IMR-90 (cell line): Measurements from ENCODE around the gene AKAP6. TPM values are rescaled to one million over a fixed set of nuclear protein-coding genes. Genes with fewer than 3 reads are reported as not detected.

ENCODE experiments used
- ATAC-seq: fragments of 200-7000 bp; cut with Tn5 transposase; 2 replicates; pipeline ENCODE4 v1.9.1; 2020; ENCODE audit warnings: low read depth, mild to moderate bottlenecking, moderate library complexity
- BruUV-seq: library from RNA; stranded (reverse); fragments of 400-500 nt; replicated peaks from 2 replicates; lab custom pipeline; 2021; lab: Mats Ljungman, UMichigan
- CTCF ChIA-PET: fragments of 300-600 bp; formaldehyde crosslinking; extraction: SDS; loops from one replicate; lab custom pipeline; 2021; ENCODE audit warnings: antibody characterized with exemption; lab: Yijun Ruan, JAX
- POLR2A ChIA-PET: fragments of 300-600 bp; sonication (Branson Sonifier 250); formaldehyde crosslinking; loops from one replicate; lab custom pipeline; 2022; ENCODE audit warnings: antibody characterized with exemption; ENCODE audit not compliant: unreplicated experiment; lab: Charles Lee
- DNase-seq: peaks from one replicate; pipeline ENCODE4 v3.0.0; 2013
- H2AFZ ChIP-seq: replicated peaks from 2 replicates; pipeline ENCODE3; 2013; ENCODE audit warnings: low read length, mild to moderate bottlenecking; ENCODE audit not compliant: poor library complexity
- H2AK5ac ChIP-seq: 2 replicates; pipeline ENCODE4 v1.6.1; 2013; ENCODE audit warnings: low read depth, low read length, inconsistent platforms
- H2AK9ac ChIP-seq: replicated peaks from 2 replicates; pipeline ENCODE3; 2013; ENCODE audit warnings: mild to moderate bottlenecking, low read depth, low read length, moderate library complexity; ENCODE audit not compliant: poor library complexity
- H2BK120ac ChIP-seq: 2 replicates; pipeline ENCODE4 v1.6.1; 2013; ENCODE audit warnings: low read depth, low read length, inconsistent platforms
- H2BK15ac ChIP-seq: 3 replicates; pipeline ENCODE4 v1.6.1; 2013; ENCODE audit warnings: low read depth, low read length, inconsistent platforms
- H2BK20ac ChIP-seq: 2 replicates; pipeline ENCODE4 v1.6.1; 2013; ENCODE audit warnings: low read depth, mild to moderate bottlenecking, inconsistent platforms, low read length, moderate library complexity
- H2BK5ac ChIP-seq: 2 replicates; pipeline ENCODE4 v1.6.1; 2013; ENCODE audit warnings: mild to moderate bottlenecking, low read depth, low read length, inconsistent platforms; ENCODE audit not compliant: poor library complexity, severe bottlenecking
- H3K14ac ChIP-seq: replicated peaks from 2 replicates; pipeline ENCODE4 v1.6.1; 2013; ENCODE audit warnings: low read depth, low read length, inconsistent platforms
- H3K18ac ChIP-seq: 2 replicates; pipeline ENCODE4 v1.6.1; 2013; ENCODE audit warnings: low read depth, low read length, control low read depth
- H3K23ac ChIP-seq: 2 replicates; pipeline ENCODE4 v1.6.1; 2013; ENCODE audit warnings: low read depth, low read length, inconsistent platforms
- H3K27ac ChIP-seq: 2 replicates; pipeline ENCODE4 v1.5.1; 2013; ENCODE audit warnings: mild to moderate bottlenecking, control low read depth, low read length; ENCODE audit not compliant: insufficient read depth
- H3K27me3 ChIP-seq: 2 replicates; pipeline ENCODE4 v1.6.1; 2013; ENCODE audit warnings: low read length; ENCODE audit not compliant: control insufficient read depth, insufficient read depth
- H3K36me3 ChIP-seq: 2 replicates; pipeline ENCODE4 v1.6.1; 2013; ENCODE audit warnings: low read length, mixed read lengths; ENCODE audit not compliant: control insufficient read depth, insufficient read depth
- H3K4ac ChIP-seq: 2 replicates; pipeline ENCODE4 v1.6.1; 2013; ENCODE audit warnings: low read depth, low read length, inconsistent platforms
- H3K4me1 ChIP-seq: 2 replicates; pipeline ENCODE4 v1.6.1; 2013; ENCODE audit warnings: low read length, mixed read lengths; ENCODE audit not compliant: control insufficient read depth, insufficient read depth
- H3K4me2 ChIP-seq: 2 replicates; pipeline ENCODE4 v1.6.1; 2013; ENCODE audit warnings: low read depth, mild to moderate bottlenecking, control low read depth, low read length, moderate library complexity
- H3K4me3 ChIP-seq: 2 replicates; pipeline ENCODE4 v1.5.1; 2013; ENCODE audit warnings: low read depth, mild to moderate bottlenecking, control low read depth, low read length, moderate library complexity; ENCODE audit not compliant: insufficient read depth
- H3K56ac ChIP-seq: 2 replicates; pipeline ENCODE4 v1.6.1; 2013; ENCODE audit warnings: low read length, inconsistent platforms; ENCODE audit not compliant: insufficient read depth; ENCODE audit errors: extremely low read depth
- H3K79me1 ChIP-seq, 2 experiments: 2 replicates each; pipeline ENCODE4 v1.6.1; 2013; ENCODE audit warnings: low read length in 2 of 2, inconsistent platforms in 1 of 2, low read depth in 1 of 2
- H3K9ac ChIP-seq: 2 replicates; pipeline ENCODE4 v1.6.1; 2013; ENCODE audit warnings: low read depth, low read length, control low read depth
- H3K9me1 ChIP-seq: 2 replicates; pipeline ENCODE4 v1.6.1; 2013; ENCODE audit warnings: low read length, inconsistent platforms; ENCODE audit not compliant: insufficient read depth
- H3K9me3 ChIP-seq: 2 replicates; pipeline ENCODE4 v1.6.1; 2013; ENCODE audit warnings: low read length; ENCODE audit not compliant: control insufficient read depth, insufficient read depth
- H4K20me1 ChIP-seq: 2 replicates; pipeline ENCODE4 v1.6.1; 2013; ENCODE audit warnings: low read length, inconsistent platforms; ENCODE audit not compliant: insufficient read depth
- H4K5ac ChIP-seq: 2 replicates; pipeline ENCODE4 v1.6.1; 2013; ENCODE audit warnings: mild to moderate bottlenecking, low read depth, low read length, control low read depth
- H4K8ac ChIP-seq, 2 experiments: 2 replicates each; pipeline ENCODE4 v1.6.1; 2013; ENCODE audit warnings: low read depth in 2 of 2, low read length in 2 of 2, control low read depth in 1 of 2, inconsistent platforms in 1 of 2
- H4K91ac ChIP-seq: 2 replicates; pipeline ENCODE4 v1.6.1; 2013; ENCODE audit warnings: low read depth, low read length, inconsistent platforms; ENCODE audit not compliant: insufficient read depth
- CEBPB ChIP-seq: IDR thresholded peaks from 2 replicates; pipeline ENCODE4 v1.6.1; 2012; ENCODE audit warnings: low read depth, low read length, improper control_type of control experiment
- CHD1 ChIP-seq: IDR thresholded peaks from 2 replicates; pipeline ENCODE4 v1.6.1; 2012; ENCODE audit warnings: low read depth, low read length, improper control_type of control experiment
- ELK1 ChIP-seq: fragments of 150-350 bp; IDR thresholded peaks from 2 replicates; pipeline ENCODE4 v1.6.1; 2016; ENCODE audit warnings: low read depth, mild to moderate bottlenecking, low read length, moderate library complexity, borderline replicate concordance
- FOS ChIP-seq: fragments of 150-350 bp; IDR thresholded peaks from 2 replicates; pipeline ENCODE4 v1.6.1; 2016; ENCODE audit warnings: low read depth, low read length
- MAFK ChIP-seq: IDR thresholded peaks from 2 replicates; pipeline ENCODE4 v1.6.1; 2012; ENCODE audit warnings: low read depth, low read length, improper control_type of control experiment
- NFE2L2 ChIP-seq: fragments of 150-350 bp; IDR thresholded peaks from 2 replicates; pipeline ENCODE4 v1.6.1; 2016; ENCODE audit warnings: low read depth, mild to moderate bottlenecking, low read length
- RAD21 ChIP-seq: IDR thresholded peaks from 2 replicates; pipeline ENCODE4 v1.6.1; 2012; ENCODE audit warnings: low read length, improper control_type of control experiment
- RFX5 ChIP-seq: IDR thresholded peaks from 2 replicates; pipeline ENCODE4 v1.8.0; 2012; ENCODE audit warnings: low read depth, mild to moderate bottlenecking, low read length, moderate library complexity
- WGBS, 2 experiments: methylation state at CpG; one replicate each; pipeline versions ENCODE4 v1.1.5 to v1.1.7; 2013; ENCODE audit warnings: missing lambda C conversion rate in 2 of 2; ENCODE audit not compliant: insufficient read length in 1 of 2; ENCODE audit errors: extremely low coverage in 2 of 2; 5-methylcytosine and 5-hydroxymethylcytosine counted together
- dilution Hi-C: fragments of 300-500 bp; cut with HindIII; formaldehyde crosslinking; loops from one replicate; pipeline ENCODE4 v1.14.3; 2018; ENCODE audit warnings: low sequenced_read_pairs; ENCODE audit not compliant: unreplicated experiment
- in situ Hi-C: fragments of 300-500 bp; cut with MboI; formaldehyde crosslinking; loops from 3 replicates; pipeline ENCODE4 v1.14.3; 2019; ENCODE audit warnings: low sequenced_read_pairs, inconsistent platforms, mixed read lengths
- intact Hi-C: fragments of 100-400 bp; cut with micrococcal nuclease; formaldehyde crosslinking; loops from 2 replicates; pipeline ENCODE4 v1.10.0; 2022
- polyA plus RNA-seq, 3 experiments: library from polyadenylated mRNA; depleted of rRNA; stranded (reverse); fragments of >200 nt; gene quantifications; 2 replicates each; pipeline ENCODE4 v1.2.3, GENCODE V29; 2012; ENCODE audit warnings: low replicate concordance in 1 of 3
- total RNA-seq: library from RNA; depleted of rRNA; stranded (reverse); fragments of >200 nt; gene quantifications from 2 replicates; pipeline ENCODE4 v1.2.3, GENCODE V29; 2012
- TF ChIP-seq, protein P1 (sequence below): conservative IDR thresholded peaks from 2 replicates; pipeline ENCODE4 v1.5.1; 2012; ENCODE audit warnings: mild to moderate bottlenecking, low read depth, low read length, improper control_type of control experiment

AKAP6 gene
- total and polyA plus RNA-seq, 2 of the 4 experiments (the other 2 are of a cell fraction) = 0.22 to 1.6 TPM

- Histone ChIP-seq H4K20me1 (no peaks in the 10 kb centered on the region), H3K36me3 (no peaks in the 10 kb centered on the region), H3K9ac (no peak overlapping the region), H3K79me1 (no peaks in the 10 kb centered on the region), H3K9me1 (no peaks in the 10 kb centered on the region), H2AFZ (no peak overlapping the region), H4K8ac (no peak overlapping the region), H3K4ac (no peak overlapping the region), H4K5ac (no peak overlapping the region), H3K56ac (no peak overlapping the region), H2BK120ac (no peak overlapping the region), H3K4me2 (no peak overlapping the region), H2AK5ac (no peak overlapping the region), H3K23ac (no peak overlapping the region), H2BK5ac (no peak overlapping the region), H3K4me3 (no peak overlapping the region), H2BK20ac (no peak overlapping the region), H3K27ac (no peak overlapping the region), H3K9me3 (no peaks in the 10 kb centered on the region), H3K4me1 (peaks cover 2% of the 10 kb centered on the region), H3K27me3 (no peaks in the 10 kb centered on the region), H2BK15ac (no peak overlapping the region), H2AK9ac (no peak overlapping the region), H3K14ac (no peak overlapping the region), H3K18ac (no peak overlapping the region), H4K91ac (no peak overlapping the region)
- DNase-seq = no peak
- no peak; the same call in 1 of the 2 replicates for ATAC-seq
- intact Hi-C loops (no loop called here), dilution Hi-C loops (no loop called here), in situ Hi-C loops (no loop called here)
- ChIA-PET POLR2A (interaction anchor here (0.6 kb wide), 1 partner anchor 125 kb away, joined by 3 read pairs; no protein-coding TSS in a partner anchor), CTCF (no interaction called here)
- no peak for TF ChIP-seq RAD21
- TF ChIP-seq MAFK = no peak
- no peak for TF ChIP-seq RFX5
- TF ChIP-seq, protein P1, sequence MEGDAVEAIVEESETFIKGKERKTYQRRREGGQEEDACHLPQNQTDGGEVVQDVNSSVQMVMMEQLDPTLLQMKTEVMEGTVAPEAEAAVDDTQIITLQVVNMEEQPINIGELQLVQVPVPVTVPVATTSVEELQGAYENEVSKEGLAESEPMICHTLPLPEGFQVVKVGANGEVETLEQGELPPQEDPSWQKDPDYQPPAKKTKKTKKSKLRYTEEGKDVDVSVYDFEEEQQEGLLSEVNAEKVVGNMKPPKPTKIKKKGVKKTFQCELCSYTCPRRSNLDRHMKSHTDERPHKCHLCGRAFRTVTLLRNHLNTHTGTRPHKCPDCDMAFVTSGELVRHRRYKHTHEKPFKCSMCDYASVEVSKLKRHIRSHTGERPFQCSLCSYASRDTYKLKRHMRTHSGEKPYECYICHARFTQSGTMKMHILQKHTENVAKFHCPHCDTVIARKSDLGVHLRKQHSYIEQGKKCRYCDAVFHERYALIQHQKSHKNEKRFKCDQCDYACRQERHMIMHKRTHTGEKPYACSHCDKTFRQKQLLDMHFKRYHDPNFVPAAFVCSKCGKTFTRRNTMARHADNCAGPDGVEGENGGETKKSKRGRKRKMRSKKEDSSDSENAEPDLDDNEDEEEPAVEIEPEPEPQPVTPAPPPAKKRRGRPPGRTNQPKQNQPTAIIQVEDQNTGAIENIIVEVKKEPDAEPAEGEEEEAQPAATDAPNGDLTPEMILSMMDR = no peak
- TF ChIP-seq CHD1 = no peak
- no peak for TF ChIP-seq FOS
- no peak for TF ChIP-seq NFE2L2
- no peak for TF ChIP-seq CEBPB
- no peak for TF ChIP-seq ELK1
- BruUV-seq = no TSS peak
- no CpG with 5 or more reads among the region's 2 CpGs for WGBS, 2 experiments
These were observed 272.0 kb downstream of the AKAP6 start for GRCh38 chr14:32601069-32601468.
